Measurements from ENCODE around the gene DONSON.
A peak's percentile ranks its signal among the peaks of the same experiment; 100 is the strongest.
"Not testable (repeated sequence)": the region's sequence is repeated elsewhere in the genome, so short reads cannot be mapped to it uniquely, and the experiment has no call there.

DONSON gene, protein sequence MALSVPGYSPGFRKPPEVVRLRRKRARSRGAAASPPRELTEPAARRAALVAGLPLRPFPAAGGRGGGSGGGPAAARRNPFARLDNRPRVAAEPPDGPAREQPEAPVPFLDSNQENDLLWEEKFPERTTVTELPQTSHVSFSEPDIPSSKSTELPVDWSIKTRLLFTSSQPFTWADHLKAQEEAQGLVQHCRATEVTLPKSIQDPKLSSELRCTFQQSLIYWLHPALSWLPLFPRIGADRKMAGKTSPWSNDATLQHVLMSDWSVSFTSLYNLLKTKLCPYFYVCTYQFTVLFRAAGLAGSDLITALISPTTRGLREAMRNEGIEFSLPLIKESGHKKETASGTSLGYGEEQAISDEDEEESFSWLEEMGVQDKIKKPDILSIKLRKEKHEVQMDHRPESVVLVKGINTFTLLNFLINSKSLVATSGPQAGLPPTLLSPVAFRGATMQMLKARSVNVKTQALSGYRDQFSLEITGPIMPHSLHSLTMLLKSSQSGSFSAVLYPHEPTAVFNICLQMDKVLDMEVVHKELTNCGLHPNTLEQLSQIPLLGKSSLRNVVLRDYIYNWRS

DNA sequence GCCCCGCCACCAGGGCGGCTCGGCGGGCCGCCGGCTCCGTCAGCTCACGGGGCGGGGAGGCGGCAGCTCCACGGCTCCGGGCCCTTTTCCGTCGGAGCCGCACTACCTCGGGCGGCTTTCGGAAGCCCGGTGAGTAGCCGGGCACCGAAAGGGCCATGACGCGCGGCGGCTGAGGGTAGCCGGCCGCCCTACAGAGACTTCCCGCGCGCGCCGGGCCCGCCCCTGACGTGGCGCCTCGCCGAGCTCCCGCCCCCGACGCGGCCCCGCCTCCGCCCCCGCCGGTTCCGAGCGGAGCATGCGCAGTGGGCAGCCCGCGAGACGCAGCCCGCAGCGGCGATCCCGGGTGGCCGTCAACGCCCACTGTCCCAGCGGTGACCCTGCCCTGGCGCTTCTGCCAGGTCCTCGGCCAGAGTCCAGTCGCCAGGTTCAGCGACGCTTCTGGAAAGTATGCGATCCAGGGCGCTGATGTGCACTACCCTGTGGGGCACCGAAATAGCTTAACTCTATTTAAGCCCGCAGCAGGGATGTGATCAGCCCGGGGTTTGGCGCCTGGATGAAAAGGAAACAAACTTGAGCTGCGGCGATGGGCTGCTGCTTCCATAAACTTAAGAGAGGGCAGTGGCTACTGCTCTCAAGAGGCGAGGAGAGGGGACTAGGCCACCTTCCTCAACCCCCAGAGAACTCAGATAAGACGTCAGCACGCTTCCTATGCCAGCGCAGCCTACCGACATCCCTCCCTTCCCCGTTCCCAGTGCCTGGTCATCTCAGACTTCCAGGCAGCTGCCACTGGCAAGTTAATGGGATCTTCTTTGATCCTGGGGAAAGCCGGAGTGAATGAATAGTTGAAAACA lies at the start of gene DONSON:
TSS of gene DONSON (minus strand) at position 200 of the 851 bp plus-strand sequence. CDS start at position 157, 43 bp downstream.
- peak; percentile 69 for DNase-seq

DNA sequence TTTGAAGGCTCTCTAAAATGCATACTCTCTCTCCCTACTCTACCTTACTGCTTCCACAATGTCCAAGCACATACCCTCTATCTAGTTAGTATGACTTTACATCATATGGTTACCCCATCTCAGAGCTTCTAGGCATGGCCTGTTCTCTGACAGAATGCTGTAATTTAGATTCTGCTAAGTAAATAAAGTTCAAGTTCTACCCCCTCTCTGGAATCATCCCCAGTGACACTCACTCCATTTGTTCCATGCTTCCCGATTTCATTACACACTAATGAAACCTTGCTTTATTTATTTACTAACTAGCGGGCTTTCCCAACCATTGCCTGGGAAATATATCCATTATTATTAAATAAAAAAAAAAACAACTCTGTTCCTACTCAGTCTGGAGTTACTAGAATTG lies 45.8 kb upstream of the DONSON start:
- no peak for DNase-seq

DNA sequence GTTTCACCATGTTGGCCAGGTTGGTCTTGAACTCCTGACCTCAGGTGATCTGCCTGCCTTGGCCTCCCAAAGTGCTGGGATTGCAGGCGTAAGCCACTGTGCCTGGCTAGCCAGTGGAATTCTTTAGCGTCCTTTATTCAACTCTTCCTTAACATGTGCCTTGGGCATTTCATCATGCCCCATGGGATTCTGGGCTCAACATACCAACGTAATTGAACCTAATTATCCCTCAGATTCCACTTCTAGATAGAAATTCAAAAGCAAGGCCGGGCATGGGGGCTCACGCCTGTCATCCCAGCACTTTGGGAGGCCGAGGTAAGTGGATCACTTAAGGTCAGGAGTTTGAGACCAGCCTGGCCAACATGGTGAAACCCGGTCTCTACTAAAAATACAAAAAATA lies 37.7 kb upstream of the DONSON start:
- not testable (repeated sequence) for DNase-seq

DNA sequence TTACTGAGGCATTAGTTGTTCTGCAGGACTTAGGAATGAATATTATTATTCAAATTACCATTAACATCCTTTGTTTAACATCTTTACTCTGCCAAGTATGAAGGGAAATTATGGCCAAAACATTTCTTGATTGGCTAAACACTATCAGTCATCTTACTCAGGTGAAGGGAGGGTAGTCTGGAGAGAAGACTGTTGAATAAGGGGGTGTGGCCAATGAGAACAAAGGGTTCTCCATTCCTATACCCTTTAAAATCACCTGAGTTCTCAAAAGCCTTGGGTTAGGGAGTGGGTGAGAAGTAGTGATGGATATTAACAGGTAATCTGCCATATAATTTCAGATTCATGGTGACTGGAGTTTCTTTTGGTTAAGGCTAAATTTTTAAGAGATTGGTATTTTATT lies 33.8 kb upstream of the DONSON start:
- no peak for DNase-seq

DNA sequence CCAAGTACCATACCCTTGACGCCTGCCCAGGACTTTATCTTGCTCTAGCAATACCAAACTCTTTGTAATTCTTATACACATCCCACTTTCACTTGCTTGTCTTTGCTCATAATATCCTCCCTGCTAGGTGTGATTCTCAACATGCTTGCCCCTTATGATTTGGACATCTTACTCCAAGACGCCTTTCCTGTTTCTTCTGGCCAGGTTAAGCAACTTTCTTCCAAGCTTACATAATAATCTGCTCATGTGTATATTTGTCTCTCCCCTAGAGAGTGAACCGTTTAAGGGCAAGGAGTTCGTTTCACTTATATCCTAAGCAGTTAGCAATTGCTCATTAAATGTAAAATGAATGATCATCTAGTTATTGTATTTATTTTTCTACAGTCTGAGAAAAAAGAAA lies 31.2 kb upstream of the DONSON start:
- DNase-seq = no peak

DNA sequence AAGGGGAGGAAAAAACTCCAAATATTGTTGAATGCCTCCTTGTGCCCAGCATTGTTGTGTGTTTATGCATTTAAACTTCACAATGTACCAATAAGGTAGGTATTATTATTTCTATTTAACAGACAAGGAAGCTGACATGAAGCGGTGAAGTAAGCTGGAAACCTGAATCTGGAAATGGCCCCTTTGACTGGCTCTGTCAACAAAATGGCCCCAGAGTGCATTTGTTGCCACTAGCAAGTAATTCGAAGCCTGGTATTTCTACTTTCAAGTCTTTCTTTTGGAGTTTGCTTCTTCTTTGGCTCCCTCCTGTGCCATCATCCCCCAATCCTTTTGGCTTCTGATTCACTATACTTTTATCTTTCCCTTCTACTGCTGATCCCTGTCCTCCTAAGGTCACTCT lies 29.9 kb upstream of the DONSON start:
- DNase-seq = no peak

DNA sequence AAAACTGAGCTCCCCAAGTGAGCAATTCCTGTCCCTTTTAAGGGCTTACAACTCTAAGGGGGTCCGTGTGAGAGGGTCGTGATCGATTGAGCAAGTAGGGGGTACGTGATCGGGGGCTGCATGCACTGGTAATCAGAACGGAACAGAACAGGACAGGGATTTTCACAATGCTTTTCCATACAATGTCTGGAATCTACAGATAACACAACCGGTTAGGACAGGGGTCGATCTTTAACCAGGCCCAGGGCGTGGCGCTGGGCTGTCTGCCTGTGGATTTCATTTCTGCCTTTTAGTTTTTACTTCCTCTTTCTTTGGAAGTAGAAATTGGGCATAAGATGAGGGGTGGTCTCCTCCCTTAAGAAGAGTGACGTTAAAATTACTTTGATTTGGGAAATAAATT lies 29.1 kb upstream of the DONSON start:
- not testable (repeated sequence) for DNase-seq

DNA sequence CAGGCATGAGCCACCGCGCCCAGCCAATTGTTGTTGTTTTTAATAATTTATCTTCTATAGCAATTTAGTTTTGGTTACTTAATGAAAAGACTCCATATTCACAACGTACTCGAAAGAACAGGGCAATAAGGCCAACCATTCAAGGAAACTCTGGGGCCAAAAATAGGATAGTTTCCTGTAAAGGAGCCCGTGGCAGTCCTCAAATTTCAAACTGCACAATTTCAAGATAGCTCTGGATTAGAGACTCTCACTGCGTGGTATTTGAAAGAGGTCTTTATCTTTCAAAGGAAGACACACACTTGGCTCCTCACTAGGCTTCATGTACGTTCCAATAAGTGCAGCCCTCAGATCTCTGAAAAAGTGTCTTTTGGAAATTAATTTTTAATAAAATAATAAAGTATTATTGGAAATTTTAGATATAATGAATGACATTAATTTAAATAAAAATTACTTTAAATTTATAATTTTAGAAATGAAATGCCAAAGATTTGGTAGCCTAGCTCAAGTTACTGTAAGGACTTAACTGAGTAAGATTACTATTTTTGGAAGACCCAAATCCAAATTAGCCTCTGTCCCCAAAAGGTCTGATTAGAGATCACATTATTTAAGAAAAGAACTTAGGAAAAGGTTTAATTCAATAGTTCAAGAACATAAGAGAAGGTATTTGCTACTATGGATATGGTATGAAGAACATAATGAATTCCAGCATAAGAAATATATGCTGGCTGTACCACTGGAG lies 22.7 kb upstream of the DONSON start:
- DNase-seq = no peak

DNA sequence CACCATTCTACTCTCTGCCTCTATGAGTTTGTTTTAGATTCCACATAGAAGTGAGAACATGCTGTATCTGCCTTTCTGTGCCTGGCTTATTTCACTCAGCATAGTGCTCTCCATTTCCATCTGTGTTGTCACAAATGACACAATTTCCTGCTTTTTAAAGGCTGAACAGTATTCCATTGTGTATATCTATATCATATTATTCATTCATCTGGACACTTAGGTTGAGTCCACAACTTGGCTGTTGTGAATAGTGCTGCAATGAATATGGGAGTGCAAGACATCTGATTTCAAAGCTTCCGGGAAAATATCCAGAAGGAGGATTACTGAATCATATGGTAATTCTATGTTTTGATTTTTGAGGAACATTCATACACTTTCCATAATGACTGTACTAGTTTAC lies 20.1 kb upstream of the DONSON start:
- no peak for DNase-seq

DNA sequence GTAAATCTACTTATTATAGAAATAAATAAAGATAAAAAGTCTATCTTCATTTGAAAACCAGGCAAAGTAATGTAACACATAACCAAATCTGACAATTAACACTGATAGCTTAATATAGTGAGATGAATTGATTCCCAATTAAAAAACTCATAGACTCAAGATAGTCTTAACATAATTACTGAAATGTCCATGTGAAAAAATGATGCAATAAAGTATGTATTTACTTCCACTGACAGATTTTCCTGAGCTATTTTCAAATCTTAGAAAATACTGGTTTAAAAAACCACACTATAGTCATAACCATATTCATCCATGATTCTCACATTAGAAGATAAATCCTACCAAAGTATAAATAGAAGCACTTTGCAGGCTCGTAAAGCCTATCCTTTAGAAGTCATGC lies 9.6 kb upstream of the DONSON start:
- DNase-seq = no peak

DNA sequence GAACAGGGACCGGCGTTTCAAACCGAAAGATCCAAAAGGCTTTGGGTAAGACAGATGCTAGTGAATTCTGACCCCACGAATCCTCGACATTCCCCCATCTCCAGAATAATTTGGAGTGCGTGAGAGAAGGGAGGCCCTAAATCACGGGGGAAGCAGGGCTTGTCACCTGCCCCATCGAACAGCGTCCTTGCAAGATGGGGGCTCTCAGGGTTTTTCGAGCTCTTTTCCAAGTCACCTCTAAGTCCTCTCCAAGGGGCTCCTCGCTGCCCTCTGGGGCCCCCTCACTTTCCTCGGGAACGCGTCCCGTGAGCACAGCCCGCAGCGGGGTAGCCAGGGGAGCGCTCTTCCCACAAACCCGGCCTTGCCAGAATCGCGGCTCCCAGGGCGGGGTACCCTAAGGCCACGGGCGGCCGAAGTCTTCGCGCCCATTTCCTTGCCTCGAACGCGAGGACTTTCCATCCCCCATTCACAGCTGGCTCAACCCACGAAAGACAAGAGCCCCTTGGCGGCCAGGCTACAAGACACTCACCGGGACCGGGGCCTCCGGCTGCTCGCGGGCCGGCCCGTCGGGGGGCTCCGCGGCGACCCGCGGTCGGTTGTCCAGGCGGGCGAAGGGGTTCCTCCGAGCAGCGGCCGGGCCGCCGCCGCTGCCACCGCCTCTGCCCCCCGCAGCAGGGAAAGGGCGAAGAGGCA lies 546 bp downstream of the DONSON start:
- peak; percentile 28 for DNase-seq

DNA sequence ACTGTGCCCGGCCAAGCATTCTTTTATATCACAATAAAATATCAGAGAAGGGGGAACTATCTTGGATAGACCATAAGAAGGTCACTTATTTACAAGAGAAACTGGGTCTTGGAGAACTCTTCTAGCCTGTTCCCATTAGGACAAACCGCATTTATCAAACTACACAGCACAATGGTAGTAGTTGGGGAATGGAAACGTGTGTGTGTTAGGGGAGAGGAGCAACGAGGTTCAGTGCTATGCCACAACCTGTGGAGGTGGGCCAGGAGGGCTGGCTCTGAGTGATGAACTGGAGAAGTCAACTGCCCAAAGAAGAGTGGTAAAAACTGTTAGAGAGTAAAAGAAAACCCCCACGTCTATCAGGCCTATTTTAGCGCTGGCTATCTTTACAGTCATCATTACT lies 1.6 kb downstream of the DONSON start:
- no peak for DNase-seq

DNA sequence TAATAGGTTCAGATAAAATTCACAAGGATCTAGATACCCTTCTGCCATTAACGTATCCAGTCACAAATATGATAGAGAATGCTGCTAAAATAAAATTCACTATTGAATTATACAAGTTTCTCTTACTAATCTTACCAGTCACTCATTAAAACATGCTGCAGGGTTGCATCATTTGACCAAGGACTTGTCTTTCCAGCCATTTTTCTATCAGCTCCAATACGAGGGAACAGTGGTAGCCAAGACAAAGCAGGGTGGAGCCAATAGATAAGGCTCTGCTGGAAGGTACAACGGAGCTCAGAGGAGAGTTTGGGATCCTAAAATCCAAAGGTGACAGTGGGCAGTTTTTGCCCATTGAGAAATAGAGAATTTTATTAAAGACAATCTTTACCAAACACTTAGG lies 4.0 kb downstream of the DONSON start:
- no peak for DNase-seq

DNA sequence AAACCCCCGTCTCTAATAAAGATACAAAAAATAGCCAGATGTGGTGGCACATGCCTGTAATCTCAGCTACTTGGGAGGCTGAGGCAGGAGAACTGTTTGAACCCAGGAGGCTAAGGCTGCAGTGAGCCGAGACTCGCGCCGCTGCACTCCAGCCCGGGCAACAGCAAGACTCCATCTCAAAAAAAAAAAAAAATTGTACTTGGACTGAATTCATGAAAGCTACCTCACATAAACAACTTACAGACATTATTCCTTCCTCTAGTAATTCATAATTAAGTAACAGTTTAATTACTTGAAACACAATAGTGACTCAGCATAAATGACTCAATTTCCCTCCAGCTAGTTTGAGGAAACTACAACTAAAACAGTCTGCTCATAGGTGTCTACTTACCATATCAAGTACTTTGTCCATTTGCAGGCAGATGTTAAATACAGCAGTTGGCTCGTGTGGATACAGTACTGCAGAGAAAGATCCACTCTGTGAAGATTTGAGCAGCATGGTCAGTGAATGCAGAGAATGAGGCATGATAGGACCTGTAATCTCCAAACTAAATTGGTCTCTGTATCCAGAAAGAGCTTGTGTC lies 9.4 kb downstream of the DONSON start:
- DNase-seq = no peak

DNA sequence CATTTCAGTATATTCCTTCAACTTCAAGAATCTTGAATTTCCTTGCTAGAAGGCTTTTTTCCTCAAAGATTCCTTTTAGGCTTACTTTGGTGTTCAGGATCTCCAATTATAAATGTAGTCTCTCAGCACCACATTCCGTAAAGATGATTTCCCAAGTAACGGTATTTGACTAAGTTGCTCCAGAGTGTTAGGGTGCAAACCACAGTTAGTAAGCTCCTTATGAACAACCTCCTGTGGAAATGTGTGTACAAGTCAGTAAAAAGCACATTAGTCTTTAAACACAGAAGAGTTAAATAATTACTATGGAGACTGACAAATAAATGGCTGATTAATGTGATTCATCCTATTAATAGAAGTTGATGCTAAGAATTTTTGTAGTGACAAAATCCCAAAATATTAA lies 10.3 kb downstream of the DONSON start:
- DNase-seq = no peak

DNA sequence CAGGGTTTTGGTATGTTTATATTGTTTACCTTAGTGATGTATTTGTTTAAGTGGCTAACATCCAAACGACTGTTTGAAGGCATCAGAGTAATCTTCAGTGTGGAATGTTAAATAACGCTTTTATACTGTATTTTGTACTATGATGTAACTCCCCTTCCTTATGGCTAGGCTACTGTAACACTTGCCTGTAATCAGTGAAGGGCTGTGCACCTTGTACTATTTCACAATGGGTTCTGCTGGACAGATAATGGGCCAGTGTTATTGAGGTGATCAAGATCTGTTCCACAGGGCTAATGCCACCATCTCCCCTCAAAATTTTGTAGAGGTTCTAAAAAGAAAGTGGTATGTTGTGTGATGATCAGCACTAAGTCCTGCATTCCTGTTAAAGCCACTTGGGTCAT lies 11.7 kb downstream of the DONSON start:
- DNase-seq = not testable (repeated sequence)

DNA sequence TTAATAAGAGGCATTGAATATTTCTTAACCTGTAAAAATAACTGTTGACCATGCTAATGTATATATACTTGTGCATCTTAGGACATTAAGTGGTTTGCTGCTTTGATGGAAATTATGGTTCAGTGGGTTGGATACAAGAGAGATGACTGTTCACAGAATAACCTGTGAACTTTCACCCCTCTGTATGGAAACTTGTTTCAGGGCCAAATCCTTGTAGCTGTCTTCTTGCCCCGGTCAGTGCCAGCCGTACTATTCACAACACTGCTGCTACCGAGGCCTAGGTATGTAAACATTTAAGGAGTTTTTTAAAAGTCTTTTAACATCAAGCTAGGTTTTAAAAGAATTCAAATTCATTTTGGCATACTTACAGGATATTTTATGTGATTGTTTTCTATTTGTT lies 16.1 kb downstream of the DONSON start:
- no peak for DNase-seq

DNA sequence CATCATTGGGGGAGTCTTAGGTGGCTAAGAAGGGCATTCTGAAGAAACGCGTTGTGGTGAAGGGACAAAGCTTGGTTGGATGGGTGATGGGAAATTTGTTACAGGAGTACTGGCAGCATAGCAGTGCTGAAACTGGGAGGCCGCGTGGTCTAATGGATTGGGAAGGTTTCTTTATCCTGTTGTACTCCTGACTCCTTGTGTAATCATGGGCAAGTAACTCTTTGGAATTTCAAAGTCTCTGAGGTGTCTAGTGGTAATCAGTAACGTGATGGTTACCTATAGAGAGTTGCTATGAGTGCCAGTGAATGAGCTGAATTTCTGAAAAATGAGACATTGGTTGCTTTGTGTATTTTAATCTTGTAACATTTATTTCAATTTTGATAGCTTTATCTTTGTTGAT lies 18.5 kb downstream of the DONSON start:
- no peak for DNase-seq

DNA sequence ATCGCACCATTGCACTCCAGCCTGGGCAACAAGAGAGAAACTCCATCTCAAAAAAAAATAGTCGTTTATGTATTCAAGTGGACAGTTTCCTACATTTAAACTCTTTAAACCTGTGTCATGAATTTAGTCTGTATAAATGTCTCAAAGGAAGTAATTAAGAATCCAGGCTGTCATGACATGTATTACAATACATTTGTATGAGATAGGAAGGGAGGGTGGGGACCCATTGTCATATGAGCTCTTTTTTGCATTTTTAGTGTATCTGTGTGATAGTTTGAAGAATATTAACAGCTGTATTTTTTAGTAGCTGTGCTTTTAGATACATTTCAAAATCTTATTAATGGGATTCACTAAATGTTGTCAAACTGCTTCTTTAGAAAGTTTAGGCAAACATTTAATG lies 20.0 kb downstream of the DONSON start:
- no peak for DNase-seq

DNA sequence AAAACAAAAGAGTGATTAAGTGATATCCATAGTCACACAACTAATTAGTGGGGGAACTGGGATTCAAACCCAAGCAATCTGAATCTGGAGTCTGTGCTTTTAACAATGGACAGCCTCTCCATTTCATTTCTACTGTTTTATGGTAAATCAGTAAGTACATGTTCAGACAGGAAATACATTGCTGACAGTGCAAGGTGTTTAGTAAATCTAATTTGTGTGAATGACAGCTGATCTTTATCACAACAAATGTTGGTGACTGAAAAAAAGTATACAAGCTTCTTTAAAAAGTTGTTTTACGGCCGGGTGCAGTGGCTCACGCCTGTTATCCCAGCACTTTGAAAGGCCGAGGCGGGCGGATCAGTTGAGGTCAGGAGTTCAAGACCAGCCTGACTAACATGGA lies 20.6 kb downstream of the DONSON start:
- DNase-seq = no peak

DNA sequence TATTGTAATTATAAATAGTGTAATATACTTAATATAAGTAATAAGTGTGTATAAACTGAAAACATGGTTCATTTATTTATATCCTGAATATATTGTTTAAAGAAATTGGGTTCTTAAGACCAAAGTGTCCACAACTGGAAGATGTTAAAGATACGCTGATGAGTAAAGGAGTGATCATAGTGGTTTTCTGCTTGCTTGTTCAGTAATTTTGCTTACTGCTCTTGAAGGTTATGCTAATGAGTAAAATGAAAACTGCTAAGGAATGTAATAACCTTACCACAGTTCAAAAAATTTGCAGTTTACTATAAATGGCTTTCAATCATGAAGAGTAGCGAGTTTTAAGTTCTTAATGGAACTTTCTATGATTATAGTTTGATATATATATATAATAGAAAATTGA lies 22.0 kb downstream of the DONSON start:
- DNase-seq = no peak

DNA sequence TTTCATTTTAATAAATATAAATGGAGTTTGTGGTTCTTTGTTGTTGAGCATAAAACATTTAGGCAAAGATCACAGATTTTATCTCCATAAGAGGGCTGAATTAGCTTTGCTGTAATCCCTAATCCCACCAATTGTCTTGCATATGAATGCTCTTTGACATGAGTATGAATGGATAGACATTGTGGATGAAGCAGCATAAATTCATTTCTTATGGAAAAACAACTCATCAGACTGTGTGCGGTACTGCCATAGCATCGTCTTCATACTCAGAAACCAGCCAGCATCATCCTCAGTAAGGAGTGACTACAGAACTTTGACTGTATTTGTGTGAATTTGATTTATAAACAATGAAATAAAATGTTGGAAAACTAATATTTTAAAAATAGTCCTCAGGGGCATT lies 26.1 kb downstream of the DONSON start:
- DNase-seq = no peak
